H1 (cell line): ENCODE measurements around the gene DOCK1. TPM values are rescaled to one million over a fixed set of nuclear protein-coding genes. Genes with fewer than 3 reads are reported as not detected.

Experiments used
- CTCF ChIA-PET: fragments of 300-600 bp; sonication (Branson Sonifier 250); formaldehyde crosslinking; loops from one replicate; lab custom pipeline; 2021; ENCODE audit not compliant: partially characterized antibody; lab: Charles Lee
- POLR2A ChIA-PET: fragments of 300-600 bp; sonication (Branson Sonifier 250); formaldehyde crosslinking; loops from one replicate; lab custom pipeline; 2021; ENCODE audit warnings: inconsistent platforms; ENCODE audit not compliant: partially characterized antibody; lab: Charles Lee
- DNase-seq, 2 experiments: peaks; one replicate each; pipeline versions ENCODE4 v3.0.0 to v3.0.0-alpha.2; 2010 to 2022; ENCODE audit warnings: low spot score in 2 of 2, low read depth in 1 of 2, mixed read lengths in 1 of 2
- FAIRE-seq: peaks from 2 replicates; lab custom pipeline; 2011; peaks lifted over from hg19 to GRCh38; lab: Jason Lieb, UNC
- H2AFZ ChIP-seq: 2 replicates; pipeline ENCODE4 v1.8.1; 2012; ENCODE audit warnings: low read length, inconsistent platforms
- H2AK5ac ChIP-seq: 2 replicates; pipeline ENCODE4 v1.6.1; 2013; ENCODE audit warnings: low read depth, low read length
- H2BK120ac ChIP-seq: replicated peaks from 2 replicates; pipeline ENCODE3; 2013; ENCODE audit warnings: low read depth, low read length, inconsistent platforms
- H2BK12ac ChIP-seq: 2 replicates; pipeline ENCODE4 v1.6.1; 2013; ENCODE audit warnings: low read depth, low read length
- H2BK15ac ChIP-seq: 2 replicates; pipeline ENCODE4 v1.6.1; 2013; ENCODE audit warnings: low read length
- H2BK20ac ChIP-seq: 2 replicates; pipeline ENCODE4 v1.6.1; 2013; ENCODE audit warnings: low read length
- H2BK5ac ChIP-seq: 2 replicates; pipeline ENCODE4 v1.6.1; 2013; ENCODE audit warnings: low read depth, low read length
- H3K14ac ChIP-seq: 2 replicates; pipeline ENCODE4 v1.6.1; 2013; ENCODE audit warnings: inconsistent platforms; ENCODE audit not compliant: insufficient read length
- H3K18ac ChIP-seq: 2 replicates; pipeline ENCODE4 v1.6.1; 2013; ENCODE audit warnings: low read length; ENCODE audit errors: extremely low read depth
- H3K23ac ChIP-seq: 2 replicates; pipeline ENCODE4 v1.6.1; 2013; ENCODE audit warnings: inconsistent platforms; ENCODE audit not compliant: insufficient read length
- H3K23me2 ChIP-seq: 2 replicates; pipeline ENCODE4 v1.6.1; 2013; ENCODE audit warnings: low read depth, low read length
- H3K27ac ChIP-seq: 2 replicates; pipeline ENCODE4 v1.6.1; 2011; ENCODE audit warnings: low read depth, low read length, inconsistent platforms
- H3K27me3 ChIP-seq, 4 experiments: replicated peaks in 1 of 4; 1 replicate in 1 of 4; 2 replicates in 3 of 4; pipeline versions ENCODE4 v1.6.1 to v1.8.1; 2011 to 2013; ENCODE audit warnings: low read length in 3 of 4, mild to moderate bottlenecking in 3 of 4, inconsistent platforms in 2 of 4, mixed read lengths in 2 of 4, moderate library complexity in 1 of 4; ENCODE audit not compliant: control insufficient read depth in 3 of 4, insufficient read depth in 3 of 4; ENCODE audit errors: extremely low read depth in 1 of 4
- H3K36me3 ChIP-seq, 4 experiments: 2 replicates each; pipeline versions ENCODE4 v1.6.1 to v1.8.1; 2011 to 2013; ENCODE audit warnings: mild to moderate bottlenecking in 4 of 4, low read length in 3 of 4, moderate library complexity in 2 of 4, control low read depth in 1 of 4, inconsistent platforms in 1 of 4; ENCODE audit not compliant: insufficient read depth in 4 of 4, control insufficient read depth in 2 of 4
- H3K4ac ChIP-seq: replicated peaks from 2 replicates; pipeline ENCODE3; 2013; ENCODE audit warnings: low read length, low read depth, mixed read lengths, inconsistent platforms; ENCODE audit not compliant: insufficient read length
- H3K4me1 ChIP-seq, 4 experiments: replicated peaks in 1 of 4; 1 replicate in 1 of 4; 2 replicates in 3 of 4; pipeline versions ENCODE4 v1.6.1 to v1.8.1; 2011 to 2013; ENCODE audit warnings: low read length in 3 of 4, inconsistent platforms in 2 of 4, mixed read lengths in 1 of 4; ENCODE audit not compliant: insufficient read depth in 4 of 4, control insufficient read depth in 3 of 4
- H3K4me2 ChIP-seq, 2 experiments: 2 replicates each; pipeline versions ENCODE4 v1.6.1 to v1.8.1; 2011 to 2013; ENCODE audit warnings: low read depth in 2 of 2, low read length in 2 of 2, control low read depth in 1 of 2, inconsistent platforms in 1 of 2, mild to moderate bottlenecking in 1 of 2; ENCODE audit not compliant: insufficient read depth in 1 of 2
- H3K4me3 ChIP-seq, 4 experiments: fragments of 200-600, 300-600 bp in 1 of 4; sonication (generic), shearing (Covaris generic), sonication (Bioruptor Twin) in 1 of 4; 2 replicates each; pipeline versions ENCODE4 v1.5.1 to v1.8.1; 2011 to 2016; ENCODE audit warnings: low read length in 4 of 4, low read depth in 3 of 4, control low read depth in 2 of 4, inconsistent platforms in 2 of 4, mild to moderate bottlenecking in 2 of 4, mixed read lengths in 1 of 4, moderate library complexity in 1 of 4; ENCODE audit not compliant: insufficient read depth in 2 of 4; ENCODE audit errors: extremely low read depth in 1 of 4
- H3K56ac ChIP-seq: replicated peaks from 2 replicates; pipeline ENCODE3; 2013; ENCODE audit warnings: low read depth, mild to moderate bottlenecking, mixed read lengths, low read length, inconsistent platforms; ENCODE audit not compliant: insufficient read length
- H3K79me1 ChIP-seq: 2 replicates; pipeline ENCODE4 v1.6.1; 2013; ENCODE audit warnings: low read depth, low read length, control low read depth
- H3K79me2 ChIP-seq, 2 experiments: 2 replicates each; pipeline versions ENCODE4 v1.6.1 to v1.8.1; 2012 to 2013; ENCODE audit warnings: low read length in 2 of 2, mild to moderate bottlenecking in 2 of 2, inconsistent platforms in 1 of 2; ENCODE audit not compliant: insufficient read depth in 2 of 2, control insufficient read depth in 1 of 2
- H3K9ac ChIP-seq, 4 experiments: replicated peaks in 1 of 4; 1 replicate in 1 of 4; 2 replicates in 3 of 4; pipeline versions ENCODE4 v1.6.1 to v1.8.1; 2011 to 2013; ENCODE audit warnings: low read depth in 3 of 4, low read length in 3 of 4, control low read depth in 2 of 4, mild to moderate bottlenecking in 2 of 4, moderate library complexity in 2 of 4, inconsistent platforms in 1 of 4; ENCODE audit errors: extremely low read depth in 1 of 4
- H3K9me3 ChIP-seq, 2 experiments: 2 replicates each; pipeline versions ENCODE4 v1.6.1 to v1.8.1; 2012 to 2013; ENCODE audit warnings: mild to moderate bottlenecking in 2 of 2, moderate library complexity in 2 of 2, control low read depth in 1 of 2, inconsistent platforms in 1 of 2, low read depth in 1 of 2, low read length in 1 of 2, mixed read lengths in 1 of 2; ENCODE audit not compliant: insufficient read depth in 2 of 2
- H4K20me1 ChIP-seq, 2 experiments: replicated peaks in 1 of 2; 2 replicates each; pipeline versions ENCODE3 to v1.8.1; 2011 to 2013; ENCODE audit warnings: inconsistent platforms in 2 of 2, low read length in 2 of 2, mild to moderate bottlenecking in 1 of 2; ENCODE audit not compliant: insufficient read depth in 2 of 2, control insufficient read depth in 1 of 2
- H4K5ac ChIP-seq: 2 replicates; pipeline ENCODE4 v1.6.1; 2013; ENCODE audit warnings: low read length, low read depth, mixed read lengths, inconsistent platforms; ENCODE audit not compliant: insufficient read length
- H4K8ac ChIP-seq: 2 replicates; pipeline ENCODE4 v1.8.0; 2013; ENCODE audit warnings: mild to moderate bottlenecking, moderate library complexity, low read length, inconsistent platforms; ENCODE audit not compliant: insufficient read depth; ENCODE audit errors: extremely low read depth
- H4K91ac ChIP-seq: replicated peaks from 2 replicates; pipeline ENCODE3; 2013; ENCODE audit warnings: low read length, mixed read lengths, inconsistent platforms; ENCODE audit not compliant: insufficient read length
- ASH2L ChIP-seq: fragments of 200-600, 300-600 bp; sonication (generic); IDR thresholded peaks from one replicate; pipeline ENCODE4 v1.7.1; 2017; ENCODE audit warnings: low read length
- CBX5 ChIP-seq: fragments of 300-800, 300-1000 bp; sonication (generic); IDR thresholded peaks from 2 replicates; pipeline ENCODE4 v1.7.1; 2016; ENCODE audit warnings: antibody characterized with exemption, low read length, low read depth
- EZH2 ChIP-seq: fragments of 200-600 bp; sonication (generic); IDR thresholded peaks from 2 replicates; pipeline ENCODE4 v1.7.1; 2012; ENCODE audit warnings: low read depth, mild to moderate bottlenecking, moderate library complexity, low read length, inconsistent platforms; ENCODE audit not compliant: severe bottlenecking
- JUN ChIP-seq: IDR thresholded peaks from 2 replicates; pipeline ENCODE4 v1.6.1; 2011; ENCODE audit warnings: low read depth, mild to moderate bottlenecking, improper control_type of control experiment, low read length
- JUND ChIP-seq: IDR thresholded peaks from 2 replicates; pipeline ENCODE4 v1.6.1; 2011; ENCODE audit warnings: mild to moderate bottlenecking, improper control_type of control experiment, low read length
- NRF1 ChIP-seq: IDR thresholded peaks from 2 replicates; pipeline ENCODE4 v1.6.1; 2011; ENCODE audit warnings: mild to moderate bottlenecking, low read depth, low read length, improper control_type of control experiment
- POLR2A ChIP-seq, 2 experiments: IDR thresholded peaks; 1 replicate in 1 of 2; 2 replicates in 1 of 2; pipeline ENCODE4 v1.6.1; 2011; ENCODE audit warnings: low read depth in 2 of 2, low read length in 2 of 2, mild to moderate bottlenecking in 2 of 2; ENCODE audit errors: control extremely low read depth in 1 of 2
- RFX5 ChIP-seq: IDR thresholded peaks from 2 replicates; pipeline ENCODE4 v1.6.1; 2011; ENCODE audit warnings: low read depth, low read length, improper control_type of control experiment, borderline replicate concordance
- SIN3A ChIP-seq, 2 experiments: IDR thresholded peaks in 1 of 2; conservative IDR thresholded peaks in 1 of 2; 2 replicates each; pipeline ENCODE4 v1.6.1; 2011 to 2012; ENCODE audit warnings: low read length in 2 of 2, improper control_type of control experiment in 1 of 2, low read depth in 1 of 2, mild to moderate bottlenecking in 1 of 2
- SIRT6 ChIP-seq: IDR thresholded peaks from one replicate; pipeline ENCODE4 v1.7.1; 2012; ENCODE audit warnings: low read length, inconsistent platforms
- SIX5 ChIP-seq: IDR thresholded peaks from 2 replicates; pipeline ENCODE4 v1.6.1; 2011; ENCODE audit warnings: mild to moderate bottlenecking, low read depth, low read length
- SP1 ChIP-seq: IDR thresholded peaks from 2 replicates; pipeline ENCODE4 v1.6.1; 2011; ENCODE audit warnings: low read depth, low read length
- SRF ChIP-seq: IDR thresholded peaks from 2 replicates; pipeline ENCODE4 v1.6.1; 2011; ENCODE audit warnings: mild to moderate bottlenecking, low read depth, low read length, moderate library complexity
- TAF1 ChIP-seq: IDR thresholded peaks from 2 replicates; pipeline ENCODE4 v1.6.1; 2011; ENCODE audit warnings: mild to moderate bottlenecking, low read depth, low read length
- TBP ChIP-seq: IDR thresholded peaks from 2 replicates; pipeline ENCODE4 v1.6.1; 2011; ENCODE audit warnings: low read depth, low read length, improper control_type of control experiment
- WGBS, 2 experiments: shearing (Covaris generic) in 1 of 2; methylation state at CpG; one replicate each; pipeline versions ENCODE4 v1.1.6 to v1.1.7; 2013 to 2015; ENCODE audit warnings: low lambda C conversion rate in 2 of 2, mixed read lengths in 2 of 2, inconsistent platforms in 1 of 2, low coverage in 1 of 2, missing lambda C conversion rate in 1 of 2; ENCODE audit not compliant: insufficient replicate concordance in 2 of 2, insufficient coverage in 1 of 2, insufficient read length in 1 of 2; ENCODE audit errors: extremely low coverage in 1 of 2, missing lambda C conversion rate in 1 of 2; 5-methylcytosine and 5-hydroxymethylcytosine counted together
- polyA plus RNA-seq, 7 experiments: library from polyadenylated mRNA; depleted of rRNA in 3 of 7; stranded (reverse) in 5 of 7; unstranded in 2 of 7; fragments of >200 nt in 5 of 7; fragments of 200-250 nt in 2 of 7; gene quantifications; 1 replicate in 5 of 7; 2 replicates in 1 of 7; 4 replicates in 1 of 7; pipeline versions ENCODE4 v1.2.1 to v1.2.3, GENCODE V29; 2011 to 2013; ENCODE audit warnings: missing spikeins in 2 of 7, mixed read lengths in 2 of 7
- total RNA-seq: library from RNA; stranded (reverse); fragmentation: NEBNext Ultra II Directional; extraction: Animal tissue kit (Norgen Biotek cat#: 25700); gene quantifications from 2 replicates; pipeline ENCODE4 v1.2.1, GENCODE V29; 2021

Gene DOCK1
- total and polyA plus RNA-seq, 2 of the 8 experiments (the other 6 are each of a cell fraction or from before 2014, with no cell fraction given) = 11.6 to 53.0 TPM

DNA sequence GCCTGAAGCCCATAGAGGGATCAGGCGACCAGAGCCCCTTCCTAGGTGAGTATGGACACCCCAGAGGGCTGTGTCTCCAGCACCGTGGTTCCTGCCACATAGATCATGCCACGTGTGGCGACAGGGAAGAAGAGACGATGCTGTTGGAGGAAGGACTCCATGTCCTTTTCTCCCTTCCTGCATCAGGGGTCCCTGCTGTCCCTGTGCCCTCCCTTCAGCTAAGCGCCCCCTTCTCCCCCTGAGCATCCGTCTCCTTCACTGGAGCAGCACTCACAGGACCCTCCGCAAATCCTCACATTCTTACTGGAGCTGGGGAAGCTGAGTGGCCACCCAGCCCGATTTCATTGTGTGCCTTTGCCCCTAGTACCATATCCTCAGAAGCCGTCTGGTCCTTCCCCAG is 558.3 kb downstream of the DOCK1 start:
- Histone ChIP-seq H2BK120ac (no peak overlapping the region), H3K18ac (no peak overlapping the region; the same call in 1 of the 2 replicates), H3K4me1 (no peaks in the 10 kb centered on the region), H2AFZ (no peak overlapping the region), H3K56ac (no peak overlapping the region), H2BK5ac (no peak overlapping the region), H3K23ac (no peak overlapping the region), H3K9me3 (peaks cover 0 to 2% of the 10 kb centered on the region in 2 experiments; a peak in 1 of 4 replicates), H3K23me2 (no peaks in the 10 kb centered on the region), H3K14ac (no peak overlapping the region), H3K27me3 (no peaks in the 10 kb centered on the region), H4K5ac (no peak overlapping the region), H2AK5ac (no peak overlapping the region), H2BK20ac (no peak overlapping the region), H3K79me2 (no peaks in the 10 kb centered on the region), H2BK15ac (no peak overlapping the region), H3K4me3 (no peak overlapping the region), H3K36me3 (no peaks in the 10 kb centered on the region), H3K4ac (no peak overlapping the region), H4K91ac (no peak overlapping the region), H4K8ac (no peak overlapping the region), H3K27ac (no peak overlapping the region), H4K20me1 (no peaks in the 10 kb centered on the region), H3K4me2 (no peak overlapping the region), H3K9ac (no peak overlapping the region), H2BK12ac (no peak overlapping the region), H3K79me1 (no peaks in the 10 kb centered on the region)
- DNase-seq (no peak), FAIRE-seq (no peak)
- 94% methylated on average over 9 of the region's 10 CpGs; no CpG with 5 or more reads in 1 of the 2 experiments for WGBS, 2 experiments
- TF ChIP-seq TBP (no peak), ASH2L (no peak), CBX5 (no peak), SIRT6 (no peak), SP1 (no peak), RFX5 (no peak), EZH2 (no peak), JUN (no peak), SIX5 (no peak), SRF (no peak), TAF1 (no peak), JUND (no peak), NRF1 (no peak), POLR2A (IDR thresholded peaks at IDR 0.05; ENCODE audit: control extremely low read depth in 1 of 2, low read depth in 2 of 2, low read length in 2 of 2) (no peak), SIN3A (conservative IDR thresholded peaks at IDR 0.05 in 1 of 2, IDR thresholded peaks at IDR 0.05 in 1 of 2; ENCODE audit: low read depth in 1 of 2, low read length in 2 of 2) (no peak)
- ChIA-PET POLR2A (no interaction called here), CTCF (interaction anchor here (0.6 kb wide), 1 partner anchor 50 kb away, joined by 3 read pairs; no protein-coding TSS in a partner anchor)
